Limb (tissue), 2 donors: Measurements from ENCODE around the gene LGI4.

Source experiments
- DNase-seq, 2 donors: peaks; one replicate each; pipeline ENCODE4 v3.0.0-alpha.2; 2016; ENCODE audit errors: extremely low spot score in 2 of 2

Gene LGI4

DNA sequence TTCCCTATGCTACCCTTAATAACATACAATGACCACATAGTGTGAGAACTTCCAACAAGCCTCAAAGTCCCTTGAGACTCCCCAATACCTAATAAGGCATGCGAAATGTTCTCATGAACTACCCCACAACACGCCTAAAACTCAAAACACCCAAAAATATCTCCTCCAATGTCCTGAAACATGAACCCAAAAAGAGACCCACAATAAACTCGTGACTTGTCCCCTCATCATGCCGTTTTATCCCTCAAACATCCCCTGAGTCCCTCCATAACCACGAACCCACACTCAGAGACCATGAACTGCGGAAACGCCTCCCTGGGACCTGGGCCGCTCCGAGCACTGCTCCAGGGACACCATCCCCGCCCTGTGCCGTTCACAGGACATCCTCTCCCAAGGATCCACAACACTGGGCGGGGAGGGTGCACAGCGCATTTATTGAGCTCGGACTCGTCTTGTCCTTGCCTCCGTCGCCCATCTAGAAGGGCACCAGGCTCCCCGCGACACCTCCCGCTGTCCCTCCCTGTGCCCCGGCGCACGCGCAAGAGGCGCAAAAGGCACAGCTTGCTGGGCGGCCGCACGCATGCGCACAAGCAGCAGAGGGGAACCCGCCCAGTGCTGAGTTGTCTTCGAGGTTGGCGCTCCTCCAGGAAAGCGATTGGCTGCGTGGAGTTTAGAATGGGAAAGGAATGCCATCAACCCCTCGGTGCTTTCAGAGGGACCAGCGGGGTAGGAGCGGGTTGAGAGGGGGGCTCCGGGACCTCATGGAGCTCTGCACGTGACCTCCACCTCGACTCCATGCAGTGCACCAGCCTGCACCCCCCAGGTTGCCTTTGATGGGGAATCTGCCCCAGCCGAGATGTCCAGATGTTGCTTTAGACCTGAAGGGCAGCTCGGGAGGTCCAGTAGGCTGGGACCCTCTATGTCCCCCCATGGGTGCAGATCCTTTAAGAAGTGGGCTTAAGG lies 10.5 kb downstream of the LGI4 start:
- peak; percentile 94 to 97 for DNase-seq

DNA sequence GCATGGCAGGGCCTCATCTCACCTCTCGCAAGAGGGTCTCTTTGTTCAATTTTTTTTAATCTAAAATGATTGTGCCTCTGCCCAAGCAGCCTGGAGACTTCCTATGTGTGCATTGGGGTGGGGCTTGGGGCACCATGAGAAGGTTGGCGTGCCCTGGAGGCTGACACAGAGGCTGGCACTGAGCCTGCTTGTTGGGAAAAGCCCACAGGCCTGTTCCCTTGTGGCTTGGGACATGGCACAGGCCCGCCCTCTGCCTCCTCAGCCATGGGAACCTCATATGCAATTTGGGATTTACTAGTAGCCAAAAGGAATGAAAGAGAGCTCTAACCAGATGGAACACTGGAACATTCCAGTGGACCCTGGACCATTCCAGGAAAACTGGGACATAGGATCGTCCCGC lies 11.3 kb downstream of the LGI4 start:
- no peak for DNase-seq

DNA sequence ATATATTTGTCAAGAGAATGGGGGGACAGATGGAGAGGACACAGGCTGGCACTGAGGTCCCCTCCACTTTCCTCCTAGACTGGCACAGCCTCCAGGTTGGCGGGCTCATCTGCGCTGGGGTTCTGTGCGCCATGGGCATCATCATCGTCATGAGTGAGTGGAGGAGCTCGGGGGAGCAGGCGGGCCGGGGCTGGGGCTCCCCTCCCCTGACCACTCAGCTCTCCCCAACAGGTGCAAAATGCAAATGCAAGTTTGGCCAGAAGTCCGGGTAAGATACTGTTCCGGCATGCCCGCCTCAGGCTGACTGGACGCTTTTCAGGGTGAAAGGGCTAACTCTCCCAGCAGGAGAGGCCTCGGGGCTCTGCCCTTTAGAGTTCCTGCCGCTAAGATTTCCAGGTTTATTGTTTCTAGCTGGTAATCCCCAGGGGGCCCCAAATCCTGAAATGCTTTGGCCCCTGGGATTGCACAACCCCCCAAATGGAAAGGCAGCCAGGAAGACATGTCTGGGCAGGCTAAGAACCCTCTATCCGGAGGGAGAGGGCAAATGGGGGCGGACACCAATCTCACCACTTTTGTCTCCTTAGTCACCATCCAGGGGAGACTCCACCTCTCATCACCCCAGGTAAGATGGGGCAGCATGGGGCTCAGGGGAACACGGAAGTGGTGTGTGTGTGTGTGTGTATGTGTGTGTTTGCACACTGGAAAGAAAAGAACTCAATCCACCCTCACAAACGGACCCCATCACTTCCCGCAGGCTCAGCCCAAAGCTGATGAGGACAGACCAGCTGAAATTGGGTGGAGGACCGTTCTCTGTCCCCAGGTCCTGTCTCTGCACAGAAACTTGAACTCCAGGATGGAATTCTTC lies 11.9 kb downstream of the LGI4 start:
- DNase-seq, result no peak

DNA sequence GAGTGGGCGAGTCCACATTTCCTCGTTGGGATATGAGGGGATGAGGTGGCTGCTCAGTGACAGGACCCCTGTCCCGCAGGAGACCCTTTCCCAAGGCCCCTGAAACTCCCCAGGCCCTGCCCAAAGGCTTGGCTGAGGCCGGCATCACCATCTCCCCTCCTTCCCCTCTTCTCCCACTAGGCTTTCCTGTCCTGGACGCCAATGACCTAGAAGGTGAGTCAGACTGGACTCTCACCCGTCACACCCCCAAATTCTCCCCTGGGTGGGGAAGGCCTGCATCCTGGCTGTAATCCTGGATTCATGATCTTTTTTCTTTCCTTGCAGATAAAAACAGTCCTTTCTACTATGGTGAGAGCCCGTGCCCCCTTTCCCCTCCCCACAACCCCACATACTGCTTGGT lies 14.0 kb downstream of the LGI4 start:
- no peak for DNase-seq

DNA sequence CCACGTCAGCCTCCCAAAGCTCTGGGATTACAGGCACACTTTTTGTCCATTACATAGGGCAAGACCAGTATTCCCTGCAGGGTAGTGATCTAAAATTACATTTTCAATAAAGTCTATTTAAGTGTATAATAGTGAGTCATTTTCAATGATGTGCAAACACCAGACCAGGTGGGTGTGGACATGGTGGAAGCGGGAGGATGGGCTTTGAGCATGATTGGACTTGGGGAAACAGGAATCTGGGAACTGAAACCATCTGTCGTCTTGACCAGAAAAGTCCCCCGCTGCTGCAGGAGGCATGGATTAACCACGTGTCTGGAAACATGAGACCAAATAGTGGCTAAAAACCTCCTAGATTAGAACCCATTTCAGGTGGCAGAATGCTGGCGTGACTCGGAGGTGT lies 14.4 kb downstream of the LGI4 start:
- DNase-seq, result no peak

DNA sequence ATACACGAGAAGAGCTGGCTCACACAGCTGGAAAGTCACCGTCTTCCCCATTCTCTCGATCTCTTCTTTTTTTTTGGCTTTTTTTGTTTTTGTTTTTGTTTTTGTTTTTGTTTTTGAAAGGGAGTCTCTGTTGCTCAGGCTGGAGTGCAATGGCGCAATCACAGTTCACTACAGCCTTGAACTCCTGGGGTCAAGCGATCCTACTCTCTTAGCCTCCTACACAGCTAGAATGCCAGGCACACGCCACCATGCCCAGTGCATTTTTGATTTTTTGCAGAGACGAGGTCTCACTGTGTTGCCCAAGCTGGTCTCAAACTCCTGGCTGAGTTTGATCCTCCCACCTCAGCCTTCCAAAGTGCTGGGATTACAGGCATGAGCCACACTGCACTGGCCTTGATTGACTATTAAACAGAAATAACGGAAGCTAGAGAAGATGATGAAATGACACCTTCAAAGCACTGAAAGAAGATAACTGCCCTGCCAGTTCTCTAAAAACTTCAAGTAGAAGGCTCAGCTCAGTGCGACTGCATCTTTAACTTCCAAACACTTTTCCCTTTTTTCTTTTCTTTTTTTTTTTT lies 15.2 kb downstream of the LGI4 start:
- no peak for DNase-seq

DNA sequence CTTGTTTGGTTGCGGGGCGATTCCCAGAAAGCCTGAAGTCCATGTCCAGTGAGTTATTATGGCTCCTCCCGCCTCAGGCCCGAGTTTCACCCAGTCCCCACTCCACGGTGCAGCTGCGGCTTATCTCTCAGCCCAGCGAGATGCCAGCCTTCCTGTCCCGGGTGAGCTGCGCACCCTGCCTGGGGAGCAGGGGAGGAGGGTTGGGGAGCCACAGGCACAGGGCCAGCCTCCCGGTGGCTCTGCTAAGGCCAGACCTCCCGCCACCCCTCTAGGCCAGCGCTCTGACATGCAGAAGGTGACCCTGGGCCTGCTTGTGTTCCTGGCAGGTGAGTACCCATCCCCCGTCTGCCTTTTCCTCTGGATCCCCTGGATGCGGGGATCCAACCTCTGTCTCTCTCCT lies 15.8 kb downstream of the LGI4 start:
- DNase-seq, result no peak

DNA sequence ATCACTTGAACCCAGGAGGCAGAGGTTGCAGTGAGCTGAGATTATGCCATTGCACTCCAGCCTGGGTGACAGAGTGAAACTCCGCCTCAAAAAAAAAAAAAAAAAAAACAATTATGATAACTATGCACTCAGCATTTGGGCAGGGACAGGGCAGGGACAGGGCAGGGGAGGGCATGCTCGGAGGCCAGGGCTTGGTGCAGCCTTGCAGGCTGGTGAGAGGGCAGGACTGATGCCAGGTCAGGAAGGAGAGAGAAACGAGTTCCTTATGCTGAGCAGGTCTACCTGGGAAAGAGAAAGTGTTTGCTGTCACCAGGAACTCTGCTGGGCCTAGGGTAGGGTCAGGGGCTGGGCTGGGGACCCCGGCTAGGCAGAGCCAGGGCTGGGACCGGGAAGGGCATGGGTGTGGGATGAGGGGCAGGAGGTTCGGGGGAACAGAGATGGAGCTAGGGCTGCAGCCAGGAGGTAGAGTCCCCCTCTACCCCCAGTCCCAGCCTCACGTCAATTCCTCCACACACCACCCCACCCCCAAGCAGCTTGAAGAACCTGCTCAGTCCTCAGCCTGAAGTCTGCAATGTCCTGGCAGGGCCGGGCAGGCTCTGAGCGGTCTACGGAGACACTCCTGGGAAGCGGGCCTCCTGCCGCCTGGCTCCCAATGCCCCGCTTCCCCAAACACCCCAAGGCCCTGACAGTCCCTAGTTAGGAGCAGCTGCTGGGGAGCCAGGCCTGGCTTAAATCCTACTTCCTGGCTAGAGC lies 16.4 kb downstream of the LGI4 start:
- DNase-seq, result no peak

DNA sequence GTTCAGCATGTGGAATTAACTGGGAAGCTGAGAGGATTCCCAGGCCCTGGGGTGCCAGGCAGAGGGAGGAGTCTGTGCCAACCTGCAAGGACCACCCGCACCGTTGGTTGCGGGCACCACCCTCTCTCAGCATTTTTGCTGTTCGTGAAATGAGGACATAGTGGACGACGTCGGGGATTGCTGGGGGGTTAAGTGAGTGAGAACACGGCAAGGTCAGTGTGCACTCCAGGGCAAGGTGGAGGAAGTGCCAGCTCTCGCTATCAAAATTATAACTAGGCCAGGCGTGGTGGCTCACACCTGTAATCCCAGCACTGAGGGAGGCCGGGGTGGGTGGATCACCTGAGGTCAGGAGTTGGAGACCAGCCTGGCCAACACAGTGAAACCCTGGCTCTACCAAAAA lies 17.1 kb downstream of the LGI4 start:
- no peak for DNase-seq

DNA sequence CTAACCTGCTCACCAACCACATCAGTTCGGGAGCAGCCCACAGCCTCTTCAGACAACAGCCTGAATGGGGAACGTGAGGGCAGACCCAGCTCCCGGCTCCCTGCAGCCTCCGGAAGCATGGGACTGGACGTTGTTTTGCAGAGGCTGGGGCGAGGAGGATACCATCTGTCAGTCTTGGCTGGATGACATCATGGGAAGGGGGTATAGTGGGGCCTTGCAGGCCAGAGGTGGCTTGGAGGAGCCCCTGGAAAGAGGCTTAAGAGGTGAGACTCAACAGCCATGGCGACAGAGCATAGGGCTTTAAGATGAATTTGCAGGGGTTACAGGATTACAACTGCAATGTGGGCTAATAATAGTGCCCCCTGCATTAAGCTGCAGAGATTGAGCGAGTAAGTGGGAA lies 17.7 kb downstream of the LGI4 start:
- no peak for DNase-seq

DNA sequence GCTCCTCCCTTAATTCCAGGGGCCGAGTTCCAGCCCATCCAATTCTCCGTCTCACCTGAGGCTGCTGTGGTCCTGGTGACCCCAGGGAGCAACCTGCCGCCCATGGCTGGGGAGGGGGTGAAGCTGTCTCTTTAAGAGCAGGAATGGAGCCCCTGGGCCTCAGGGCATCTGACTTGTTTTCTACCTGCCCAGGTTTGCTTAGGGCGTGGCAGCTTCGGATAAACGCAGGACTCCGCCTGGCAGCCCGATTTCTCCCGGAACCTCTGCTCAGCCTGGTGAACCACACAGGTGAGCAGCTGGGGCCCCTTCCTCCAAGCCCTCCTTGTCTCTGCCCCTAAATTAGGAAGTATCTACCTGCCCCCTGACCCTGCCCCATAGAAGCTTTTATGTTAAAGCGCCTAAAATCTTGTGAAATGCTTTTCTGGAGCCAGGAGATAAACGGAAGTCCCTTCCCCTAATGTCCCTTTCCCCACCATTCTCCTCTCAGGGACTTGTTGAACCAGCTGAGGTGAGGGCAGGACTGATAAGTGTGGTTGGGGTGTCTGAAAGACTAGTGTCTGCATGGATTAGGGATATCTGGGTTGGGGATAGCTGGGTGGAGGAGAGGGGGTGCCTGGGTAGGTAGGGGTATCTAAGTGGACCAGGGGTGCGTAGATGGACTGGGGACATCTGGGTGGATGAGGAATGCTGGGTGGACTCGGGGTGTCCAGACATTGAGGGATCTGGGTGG lies 18.6 kb downstream of the LGI4 start:
- no peak for DNase-seq

DNA sequence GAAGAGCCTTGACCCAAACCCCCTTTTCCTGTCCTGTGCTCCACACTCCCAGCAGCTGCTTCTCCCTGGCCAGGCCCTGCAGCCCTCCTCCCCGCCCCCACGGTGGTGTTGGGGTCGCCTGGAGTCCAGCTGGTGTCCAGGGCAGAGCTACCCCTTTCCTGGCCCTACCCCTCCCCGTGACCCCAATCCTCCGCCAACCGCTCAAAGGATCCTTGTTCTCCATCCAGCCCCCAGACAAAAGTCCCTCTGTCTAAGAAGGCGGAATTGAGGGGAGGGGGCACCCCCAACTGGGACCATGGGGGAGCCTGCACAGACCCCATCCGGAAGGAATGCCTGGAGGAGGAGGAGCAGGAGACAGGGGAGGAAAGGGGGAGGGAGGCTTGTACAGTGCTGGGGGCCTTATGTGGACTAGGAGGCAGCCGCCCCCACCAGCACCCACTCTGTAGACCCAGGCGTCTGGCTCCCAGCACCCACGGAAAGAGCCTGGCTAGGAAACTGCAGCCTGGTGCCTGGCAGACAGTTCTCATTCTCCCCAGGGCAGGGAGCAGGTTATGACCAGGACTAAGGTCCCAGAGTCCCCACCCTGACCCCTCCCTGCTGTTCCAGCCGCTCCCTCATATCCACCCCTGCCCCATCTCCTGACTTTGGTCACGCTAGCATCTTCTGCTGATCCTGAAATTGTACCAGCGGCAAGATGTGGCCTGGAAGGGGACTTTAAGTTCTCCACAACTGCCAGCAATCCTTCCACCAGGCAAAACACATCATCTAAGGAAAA lies 19.5 kb downstream of the LGI4 start, which contains the start of gene FXYD3:
FXYD3 (plus strand) TSS at position 647 of the 775 bp plus-strand sequence. CDS start 3,554 bp downstream, outside the sequence.
- peak in 1 of 2 donors; percentile 78 for DNase-seq

DNA sequence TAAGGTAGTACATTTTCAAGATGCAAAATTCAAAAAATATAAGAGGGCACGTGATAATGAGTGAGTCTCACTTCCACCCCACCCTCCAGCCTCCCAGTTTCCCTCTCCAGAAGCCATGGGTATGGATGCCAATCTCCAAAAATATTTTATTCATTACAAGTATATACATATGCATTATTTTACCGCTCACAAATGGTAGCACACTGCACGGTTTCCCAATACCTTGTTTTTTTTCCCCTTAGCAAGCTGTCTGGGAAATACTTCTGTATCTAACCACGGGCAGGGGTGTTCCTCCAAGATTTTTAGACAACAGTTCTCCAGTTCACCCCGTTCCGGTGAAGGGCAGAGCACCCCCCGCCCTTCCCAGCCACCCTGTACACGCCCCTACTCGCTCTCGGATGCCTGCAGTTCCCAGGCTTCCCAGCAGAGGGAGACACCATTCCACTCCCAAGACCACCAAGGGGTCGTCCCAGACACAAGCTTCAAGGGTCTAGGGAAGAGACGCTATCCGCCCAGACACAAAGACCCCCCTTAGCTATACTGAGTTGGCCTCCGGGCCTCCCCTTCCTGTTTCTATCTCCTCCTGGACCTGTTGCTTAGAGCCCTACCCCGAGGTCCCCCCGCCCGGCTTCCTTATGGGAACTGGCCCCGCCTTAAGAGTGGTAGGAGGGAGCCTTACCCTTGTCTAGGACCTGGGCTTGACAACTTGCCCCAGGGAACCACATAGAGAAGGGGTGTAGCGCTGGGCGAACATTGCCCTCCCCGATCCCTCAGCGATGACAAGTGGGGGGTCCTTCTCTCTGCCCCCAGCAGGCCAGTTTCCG lies 20.3 kb downstream of the LGI4 start:
- peak; percentile 68 to 92 for DNase-seq

DNA sequence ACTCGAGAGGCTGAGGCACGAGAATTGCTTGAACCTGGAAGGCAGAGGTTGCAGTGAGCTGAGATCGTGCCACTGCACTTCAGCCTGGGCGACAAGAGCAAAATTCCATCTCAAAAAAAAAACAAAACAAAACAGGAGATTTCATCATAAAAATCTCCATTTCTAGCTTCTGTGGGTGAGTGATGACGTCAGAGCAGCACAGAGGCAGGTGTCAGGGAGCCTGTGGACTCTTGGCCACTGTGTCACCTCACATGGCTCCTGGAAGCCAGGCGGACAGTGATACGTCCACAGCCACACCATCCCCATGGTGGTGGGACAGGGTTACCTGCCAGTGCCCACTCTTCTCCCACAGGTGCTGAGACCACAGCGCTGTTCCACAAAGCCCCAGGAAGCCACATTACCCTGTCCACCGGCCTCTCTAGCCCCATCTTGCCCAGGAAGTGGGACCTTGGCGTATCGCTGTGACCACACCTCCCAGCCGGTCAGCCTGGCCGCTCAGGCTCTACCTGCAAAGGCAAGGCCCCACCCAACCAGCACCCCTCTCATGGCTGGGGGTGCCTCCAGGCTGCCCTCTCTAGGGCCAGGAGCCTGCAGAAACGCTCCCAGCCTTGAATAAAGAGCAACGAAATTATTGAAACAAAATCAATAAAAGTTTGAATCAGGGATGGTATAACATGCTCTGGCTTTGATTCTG lies 21.7 kb downstream of the LGI4 start:
- no peak for DNase-seq

DNA sequence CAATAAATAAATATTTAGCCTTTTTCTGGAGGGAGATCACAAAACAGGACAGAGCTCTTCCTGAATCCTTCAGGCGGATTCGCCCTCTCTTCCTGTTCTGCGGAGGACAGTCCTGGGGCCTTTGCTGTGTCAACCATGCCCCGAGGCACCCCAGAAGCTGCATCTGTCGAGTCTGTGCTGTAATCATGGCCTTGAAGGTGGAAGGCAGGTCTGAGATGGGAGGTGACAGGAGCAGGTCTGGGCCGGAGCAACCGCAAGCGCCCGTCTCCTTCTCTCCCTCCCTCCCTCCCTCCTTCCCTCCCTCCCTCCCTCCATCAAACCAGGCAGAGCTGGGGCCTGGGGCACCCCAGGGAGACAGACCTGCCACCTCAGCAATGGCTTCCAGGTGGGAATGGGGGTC lies 23.9 kb downstream of the LGI4 start:
- DNase-seq, result no peak

DNA sequence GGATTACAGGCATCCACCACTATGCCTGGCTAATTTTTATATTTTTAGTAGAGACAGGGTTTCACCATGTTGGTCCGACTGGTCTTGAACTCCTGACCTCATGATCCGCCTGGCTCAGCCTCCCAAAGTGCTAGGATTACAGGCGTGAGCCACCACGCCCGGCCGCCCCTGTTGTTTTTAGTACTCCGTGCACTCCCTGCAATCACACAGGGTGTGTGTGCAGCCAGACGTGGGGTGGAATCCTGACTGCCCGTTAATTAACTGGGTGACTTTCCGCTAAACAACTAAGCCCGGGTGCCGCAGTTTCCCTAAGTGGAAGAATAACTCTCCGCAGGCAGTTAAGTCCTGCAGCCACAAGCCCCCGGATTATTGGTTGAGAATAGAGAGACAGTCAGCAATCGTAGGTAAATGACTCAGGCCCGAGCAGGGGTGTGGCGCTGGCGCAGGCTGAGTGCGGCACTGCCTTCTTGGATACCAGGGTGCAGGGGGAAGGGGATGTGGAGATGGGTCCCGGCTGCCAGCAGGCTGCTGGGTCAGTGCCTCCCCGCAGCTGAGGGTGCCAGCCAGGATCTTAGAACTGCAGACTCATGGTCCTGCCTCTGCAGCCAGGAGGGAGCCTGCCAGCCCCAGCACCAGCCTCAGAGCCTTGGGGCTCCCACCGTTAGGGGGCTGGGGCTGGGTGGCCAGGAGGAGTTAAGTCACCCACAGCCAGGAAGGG lies 25.3 kb downstream of the LGI4 start:
- no peak for DNase-seq

DNA sequence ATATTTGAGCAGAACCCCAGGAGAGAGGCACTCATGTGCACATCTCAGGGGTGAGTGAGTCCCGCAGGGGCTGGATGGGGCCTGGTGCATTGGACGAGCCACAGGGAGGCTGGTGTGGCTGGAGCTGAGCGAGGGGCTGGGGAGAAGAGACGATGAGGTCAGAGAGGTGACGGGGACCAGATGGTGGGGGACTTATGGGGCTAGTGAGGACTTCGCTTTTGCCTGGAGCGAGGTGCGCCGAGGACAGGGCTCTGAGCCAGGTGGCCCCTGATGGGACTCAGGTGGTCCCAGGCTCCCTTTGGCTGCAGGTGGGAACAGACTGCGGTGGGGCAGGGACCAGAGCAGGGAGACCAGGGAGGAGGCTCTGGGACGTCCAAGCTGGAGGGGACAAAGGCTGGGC lies 26.1 kb downstream of the LGI4 start:
- no peak for DNase-seq

DNA sequence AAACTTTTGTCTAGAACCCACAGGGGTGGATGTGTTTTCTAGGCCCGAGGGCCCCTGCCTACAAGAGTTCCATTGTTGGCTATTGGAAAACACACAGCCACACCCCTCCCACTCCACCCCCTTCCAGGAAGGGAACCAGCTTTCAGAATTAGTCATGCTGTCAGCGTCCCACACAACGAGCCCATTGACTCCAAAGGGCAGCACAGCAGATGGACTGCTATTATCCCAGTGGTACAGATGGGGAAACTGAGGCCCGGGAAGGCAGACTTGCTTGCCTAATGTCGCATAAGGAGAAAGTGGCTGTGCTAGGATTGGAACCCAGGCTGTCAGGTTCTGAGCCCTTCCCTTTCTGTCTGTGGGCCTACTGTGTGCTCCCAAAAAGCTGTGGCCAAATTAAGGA lies 27.3 kb downstream of the LGI4 start:
- no peak for DNase-seq
